Fibroblast of pulmonary artery (primary cell): ENCODE results near the gene MCCC1.

Experiments
- DNase-seq: peaks from one replicate; pipeline ENCODE4 v3.0.0-alpha.2; 2010; ENCODE audit warnings: low read depth
- H3K4me3 ChIP-seq: replicated peaks from 2 replicates; pipeline ENCODE4 v1.5.1; 2011; ENCODE audit warnings: low read depth, mild to moderate bottlenecking, control low read depth, low read length, moderate library complexity
- TF ChIP-seq, protein P1 (sequence below): IDR thresholded peaks from 2 replicates; pipeline ENCODE4 v1.5.1; 2011; ENCODE audit warnings: mild to moderate bottlenecking, control low read depth, low read length, inconsistent platforms; ENCODE audit errors: missing control alignments

Gene MCCC1

DNA sequence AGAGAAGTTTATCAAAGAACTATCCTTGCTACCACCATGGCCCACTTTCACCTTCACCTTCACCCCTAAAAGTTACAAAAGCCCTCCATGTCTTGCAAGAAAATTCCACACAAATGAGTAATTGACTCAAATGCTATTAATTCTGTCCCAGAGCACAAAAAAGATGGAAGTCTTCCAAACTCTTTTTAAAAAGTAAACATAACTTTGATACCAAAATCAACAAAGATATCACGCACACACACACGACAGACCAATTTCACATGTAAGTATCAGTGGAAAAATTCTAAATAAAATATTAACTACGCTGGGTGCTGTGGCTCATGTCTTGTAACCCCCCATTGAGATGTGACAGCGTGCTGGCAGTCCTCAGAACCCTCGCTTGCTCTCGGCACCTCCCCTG, 1.1 kb upstream of the MCCC1 start:
- TF ChIP-seq, protein P1, sequence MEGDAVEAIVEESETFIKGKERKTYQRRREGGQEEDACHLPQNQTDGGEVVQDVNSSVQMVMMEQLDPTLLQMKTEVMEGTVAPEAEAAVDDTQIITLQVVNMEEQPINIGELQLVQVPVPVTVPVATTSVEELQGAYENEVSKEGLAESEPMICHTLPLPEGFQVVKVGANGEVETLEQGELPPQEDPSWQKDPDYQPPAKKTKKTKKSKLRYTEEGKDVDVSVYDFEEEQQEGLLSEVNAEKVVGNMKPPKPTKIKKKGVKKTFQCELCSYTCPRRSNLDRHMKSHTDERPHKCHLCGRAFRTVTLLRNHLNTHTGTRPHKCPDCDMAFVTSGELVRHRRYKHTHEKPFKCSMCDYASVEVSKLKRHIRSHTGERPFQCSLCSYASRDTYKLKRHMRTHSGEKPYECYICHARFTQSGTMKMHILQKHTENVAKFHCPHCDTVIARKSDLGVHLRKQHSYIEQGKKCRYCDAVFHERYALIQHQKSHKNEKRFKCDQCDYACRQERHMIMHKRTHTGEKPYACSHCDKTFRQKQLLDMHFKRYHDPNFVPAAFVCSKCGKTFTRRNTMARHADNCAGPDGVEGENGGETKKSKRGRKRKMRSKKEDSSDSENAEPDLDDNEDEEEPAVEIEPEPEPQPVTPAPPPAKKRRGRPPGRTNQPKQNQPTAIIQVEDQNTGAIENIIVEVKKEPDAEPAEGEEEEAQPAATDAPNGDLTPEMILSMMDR = no peak
- H3K4me3 ChIP-seq = no peak overlapping the region
- DNase-seq = no peak

DNA sequence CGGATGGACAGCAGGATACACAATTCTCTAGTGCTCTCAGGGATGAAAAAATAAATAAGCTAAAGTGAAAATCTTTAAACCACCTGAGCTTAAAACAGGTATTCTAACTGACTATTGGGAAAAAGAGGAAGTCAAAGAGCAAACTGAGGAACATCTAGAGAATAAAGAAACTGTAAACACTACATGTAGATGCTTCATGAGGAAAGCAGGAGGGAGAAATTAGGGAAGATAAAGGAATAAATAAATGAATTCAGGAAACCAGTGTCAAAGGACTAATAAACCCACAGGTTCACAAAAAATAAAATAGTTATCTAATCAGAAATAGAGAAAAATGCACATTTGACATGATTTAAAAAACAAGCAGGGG, 525 bp upstream of the MCCC1 start:
- peak overlapping the region; percentile 93 for H3K4me3 ChIP-seq
- TF ChIP-seq, protein P1 = no peak
- DNase-seq = no peak

DNA sequence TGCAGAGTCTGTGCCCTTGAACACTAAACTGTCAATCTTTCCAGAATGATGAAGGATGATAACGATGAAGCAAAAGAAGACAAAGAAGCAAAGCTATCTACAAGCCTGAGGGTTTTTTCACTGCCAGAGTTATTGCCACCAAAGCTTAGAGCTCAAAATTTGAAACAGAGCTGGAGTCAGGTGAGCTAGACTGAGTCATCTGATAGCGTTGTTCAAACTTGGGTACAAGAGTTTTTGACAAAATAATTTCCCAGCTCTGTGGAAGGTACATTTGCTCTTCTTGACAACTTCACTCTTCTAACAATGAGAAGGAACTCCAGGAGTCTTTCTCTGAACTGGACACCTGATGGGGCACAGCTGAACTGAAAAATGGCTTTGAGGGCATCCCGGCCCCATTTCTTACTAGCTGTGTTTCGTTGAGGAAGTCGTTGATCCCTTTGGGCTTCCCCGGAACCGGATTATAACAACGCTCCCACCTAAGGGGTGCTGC, 715 bp downstream of the MCCC1 start:
- DNase-seq = no peak
- TF ChIP-seq, protein P1 = no peak
- peak overlapping the region; percentile 93 for H3K4me3 ChIP-seq

DNA sequence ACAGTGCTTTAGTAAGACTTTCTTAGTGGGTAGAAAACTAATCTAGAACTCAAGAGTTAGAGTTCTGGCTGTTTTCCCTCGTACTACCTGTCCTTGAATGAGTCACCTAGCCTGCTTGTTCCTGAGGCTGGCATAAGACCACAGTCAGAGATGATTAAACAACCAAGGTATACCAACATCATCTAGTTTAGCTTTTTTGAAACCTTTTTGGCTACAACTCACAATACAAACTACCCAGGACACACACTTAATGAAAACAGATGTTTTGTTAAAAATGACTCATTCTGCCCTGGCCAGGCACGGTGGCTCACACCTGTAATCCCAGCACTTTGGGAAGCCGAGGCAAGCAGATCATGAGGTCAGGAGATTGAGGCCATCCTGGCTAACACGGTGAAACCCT, 4.6 kb downstream of the MCCC1 start:
- no peak for DNase-seq
- H3K4me3 ChIP-seq = no peak overlapping the region
- TF ChIP-seq, protein P1 = no peak

DNA sequence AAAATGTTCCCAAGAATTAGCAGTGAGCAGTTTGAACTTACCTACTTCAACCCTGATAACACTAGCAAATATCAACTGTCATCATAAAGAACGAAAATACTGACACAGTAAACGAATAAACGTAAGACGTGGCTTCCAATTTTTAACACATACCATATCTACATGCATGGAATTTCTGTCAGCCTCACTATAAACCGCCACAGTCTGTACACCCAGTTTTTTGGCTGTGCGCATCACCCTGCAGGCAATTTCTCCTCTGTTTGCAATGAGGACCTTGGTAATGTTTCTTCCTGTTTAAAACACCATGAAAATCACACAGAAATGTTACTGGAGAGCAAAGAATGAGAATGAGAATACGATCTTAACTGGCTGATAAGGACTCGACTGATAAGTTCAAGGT, 7.0 kb downstream of the MCCC1 start:
- TF ChIP-seq, protein P1 = no peak
- no peak for DNase-seq
- no peak overlapping the region for H3K4me3 ChIP-seq

DNA sequence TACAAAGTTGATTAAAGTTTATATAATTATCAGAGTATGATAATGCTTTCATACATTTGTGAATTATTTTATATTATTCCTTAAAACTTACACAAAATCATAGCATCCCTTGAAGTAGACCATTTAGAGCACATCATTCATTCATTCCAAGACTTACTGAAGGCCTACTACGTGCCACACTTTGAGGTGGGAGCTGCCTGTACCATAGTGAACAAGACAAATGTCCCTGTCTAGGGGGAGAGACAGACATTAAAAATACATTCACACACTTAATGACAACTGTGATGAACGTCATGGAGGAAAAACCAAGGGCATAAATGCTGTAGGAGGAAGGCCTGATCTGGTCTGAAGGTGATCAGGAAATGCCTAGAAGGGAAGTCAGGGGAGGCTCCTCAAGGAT, 12.1 kb downstream of the MCCC1 start:
- no peak overlapping the region for H3K4me3 ChIP-seq
- no peak for DNase-seq
- TF ChIP-seq, protein P1 = no peak

DNA sequence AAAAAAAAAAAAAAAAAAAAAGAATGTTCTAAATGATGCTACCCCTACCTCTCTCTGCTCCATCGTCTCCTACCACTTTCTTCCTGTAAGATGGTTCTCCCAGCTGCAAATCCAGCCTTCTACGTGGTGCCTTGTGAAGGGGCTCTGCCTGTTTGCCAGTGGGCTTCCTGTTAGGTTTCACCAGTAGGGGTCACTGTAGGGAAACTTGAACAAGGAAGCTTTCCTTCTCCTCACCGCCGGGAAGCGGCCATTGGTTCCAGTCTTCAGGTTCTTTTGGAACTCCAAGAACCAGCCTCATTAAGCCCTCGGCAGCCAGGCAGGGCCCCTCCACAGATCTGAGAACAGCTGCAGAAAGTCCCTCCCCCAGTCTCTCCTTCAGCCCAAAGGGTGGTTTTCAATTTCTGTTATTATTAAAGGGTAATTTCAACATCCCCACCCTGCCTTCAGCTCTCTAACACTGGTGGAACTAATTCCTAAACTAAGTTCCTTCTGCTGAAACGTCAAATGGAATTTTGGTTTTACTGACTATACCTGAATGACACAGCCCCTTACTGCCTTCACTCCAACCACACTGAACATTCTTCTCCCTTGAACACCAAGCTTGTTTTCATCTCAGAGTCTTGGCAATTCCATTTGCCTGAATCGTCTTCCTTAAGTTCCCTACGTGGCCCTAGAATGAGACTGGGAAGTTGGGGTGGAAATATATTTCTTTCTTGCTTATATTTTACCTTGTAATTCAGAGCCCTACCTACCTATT, 13.5 kb downstream of the MCCC1 start:
- peak; percentile 27 for DNase-seq
- H3K4me3 ChIP-seq = no peak overlapping the region
- TF ChIP-seq, protein P1 = peak; percentile 37
